WTC11 (cell line): ENCODE measurements around the gene ZNF467.

Experiments
- ELF4 ChIP-seq: sonication (generic); formaldehyde crosslinking; IDR thresholded peaks from 2 replicates; pipeline ENCODE4 v1.8.1; 2022; ENCODE audit warnings: low read depth, mild to moderate bottlenecking, moderate library complexity, missing genetic modification reagents
- NR1H2 ChIP-seq: sonication (generic); formaldehyde crosslinking; IDR thresholded peaks from 2 replicates; pipeline ENCODE4 v1.9.0; 2021; ENCODE audit warnings: mild to moderate bottlenecking, moderate library complexity, missing genetic modification reagents
- OVOL2 ChIP-seq: fragments of 250-450 bp; sonication (Bioruptor Pico); IDR thresholded peaks from 2 replicates; pipeline ENCODE4 v1.9.0; 2021; ENCODE audit warnings: mild to moderate bottlenecking, borderline replicate concordance
- PRRX2 ChIP-seq: fragments of 250-450 bp; sonication (Bioruptor Pico); IDR thresholded peaks from 2 replicates; pipeline ENCODE4 v1.8.0; 2021; ENCODE audit warnings: mild to moderate bottlenecking
- ZBTB21 ChIP-seq: sonication (generic); formaldehyde crosslinking; IDR thresholded peaks from 2 replicates; pipeline ENCODE4 v1.8.1; 2023; ENCODE audit warnings: mild to moderate bottlenecking, missing genetic modification reagents, borderline replicate concordance
- TF ChIP-seq, protein P1 (sequence below): fragments of 200-600 bp; IDR thresholded peaks from 2 replicates; pipeline ENCODE4 v1.8.0; 2022; ENCODE audit warnings: antibody characterized with exemption
- TF ChIP-seq, protein P2 (sequence below): sonication (generic); formaldehyde crosslinking; IDR thresholded peaks from 2 replicates; pipeline ENCODE4 v1.8.0; 2022; ENCODE audit warnings: mild to moderate bottlenecking, missing genetic modification reagents
- TF ChIP-seq, protein P3 (sequence below): sonication (generic); formaldehyde crosslinking; IDR thresholded peaks from 2 replicates; pipeline ENCODE4 v1.8.0; 2022; ENCODE audit warnings: mild to moderate bottlenecking, missing genetic modification reagents
- TF ChIP-seq, protein P4 (sequence below): sonication (generic); formaldehyde crosslinking; IDR thresholded peaks from 2 replicates; pipeline ENCODE4 v1.8.0; 2023; ENCODE audit warnings: missing genetic modification reagents
- TF ChIP-seq, protein P5 (sequence below): sonication (generic); formaldehyde crosslinking; IDR thresholded peaks from 2 replicates; pipeline ENCODE4 v1.8.1; 2023; ENCODE audit warnings: mild to moderate bottlenecking, missing genetic modification reagents, moderate library complexity
- TF ChIP-seq, protein P6 (sequence below): fragments of 250-450 bp; sonication (Bioruptor Pico); IDR thresholded peaks from 2 replicates; pipeline ENCODE4 v1.9.0; 2021; ENCODE audit warnings: mild to moderate bottlenecking, borderline replicate concordance
- TF ChIP-seq, protein P7 (sequence below): sonication (generic); formaldehyde crosslinking; IDR thresholded peaks from 2 replicates; pipeline ENCODE4 v1.8.0; 2022; ENCODE audit warnings: missing genetic modification reagents
- TF ChIP-seq, protein P8 (sequence below): sonication (generic); formaldehyde crosslinking; IDR thresholded peaks from 2 replicates; pipeline ENCODE4 v1.8.1; 2023; ENCODE audit warnings: mild to moderate bottlenecking, missing genetic modification reagents, moderate library complexity

DNA sequence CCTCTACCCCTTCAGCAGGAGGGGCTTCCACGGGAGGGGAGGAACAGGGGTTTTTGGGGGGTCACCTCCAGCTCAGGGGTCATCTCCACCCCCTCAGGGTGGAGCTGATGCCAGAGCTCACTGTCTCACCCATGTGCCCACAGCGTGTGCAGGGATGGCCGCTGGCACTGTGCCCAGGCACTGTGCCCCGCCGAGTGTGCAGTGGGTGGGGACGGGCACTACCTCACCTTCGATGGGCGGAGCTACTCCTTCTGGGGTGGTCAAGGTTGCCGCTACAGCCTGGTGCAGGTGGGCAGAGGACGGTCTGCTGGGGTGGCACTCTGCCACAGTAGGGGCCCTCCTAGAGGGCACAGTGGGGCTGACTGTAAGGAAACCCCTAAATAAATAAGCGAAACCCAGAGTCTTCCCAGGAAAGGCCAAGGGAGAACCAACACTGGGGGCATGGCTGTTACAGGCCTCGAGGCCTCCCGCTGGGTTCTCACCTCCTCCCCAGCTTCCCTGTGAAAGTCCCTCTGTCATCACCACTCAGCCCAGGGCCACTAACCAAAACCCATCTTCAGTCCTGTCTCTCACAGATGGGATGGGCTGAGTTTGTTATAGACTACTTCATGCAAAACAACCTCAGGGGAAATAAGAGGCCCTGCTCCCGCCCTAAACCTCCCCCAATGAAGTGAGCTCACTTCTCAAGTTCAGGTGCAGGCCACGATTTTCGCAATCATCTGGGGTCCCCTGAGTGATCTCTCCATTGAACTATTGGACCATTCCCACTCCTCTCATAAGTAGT, 7.4 kb upstream of the ZNF467 start:
- TF ChIP-seq, protein P1, sequence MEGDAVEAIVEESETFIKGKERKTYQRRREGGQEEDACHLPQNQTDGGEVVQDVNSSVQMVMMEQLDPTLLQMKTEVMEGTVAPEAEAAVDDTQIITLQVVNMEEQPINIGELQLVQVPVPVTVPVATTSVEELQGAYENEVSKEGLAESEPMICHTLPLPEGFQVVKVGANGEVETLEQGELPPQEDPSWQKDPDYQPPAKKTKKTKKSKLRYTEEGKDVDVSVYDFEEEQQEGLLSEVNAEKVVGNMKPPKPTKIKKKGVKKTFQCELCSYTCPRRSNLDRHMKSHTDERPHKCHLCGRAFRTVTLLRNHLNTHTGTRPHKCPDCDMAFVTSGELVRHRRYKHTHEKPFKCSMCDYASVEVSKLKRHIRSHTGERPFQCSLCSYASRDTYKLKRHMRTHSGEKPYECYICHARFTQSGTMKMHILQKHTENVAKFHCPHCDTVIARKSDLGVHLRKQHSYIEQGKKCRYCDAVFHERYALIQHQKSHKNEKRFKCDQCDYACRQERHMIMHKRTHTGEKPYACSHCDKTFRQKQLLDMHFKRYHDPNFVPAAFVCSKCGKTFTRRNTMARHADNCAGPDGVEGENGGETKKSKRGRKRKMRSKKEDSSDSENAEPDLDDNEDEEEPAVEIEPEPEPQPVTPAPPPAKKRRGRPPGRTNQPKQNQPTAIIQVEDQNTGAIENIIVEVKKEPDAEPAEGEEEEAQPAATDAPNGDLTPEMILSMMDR = no peak
- TF ChIP-seq, protein P2, sequence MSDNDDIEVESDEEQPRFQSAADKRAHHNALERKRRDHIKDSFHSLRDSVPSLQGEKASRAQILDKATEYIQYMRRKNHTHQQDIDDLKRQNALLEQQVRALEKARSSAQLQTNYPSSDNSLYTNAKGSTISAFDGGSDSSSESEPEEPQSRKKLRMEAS (CRISPR knock-in tag) = no peak
- no peak for TF ChIP-seq PRRX2
- TF ChIP-seq, protein P3, sequence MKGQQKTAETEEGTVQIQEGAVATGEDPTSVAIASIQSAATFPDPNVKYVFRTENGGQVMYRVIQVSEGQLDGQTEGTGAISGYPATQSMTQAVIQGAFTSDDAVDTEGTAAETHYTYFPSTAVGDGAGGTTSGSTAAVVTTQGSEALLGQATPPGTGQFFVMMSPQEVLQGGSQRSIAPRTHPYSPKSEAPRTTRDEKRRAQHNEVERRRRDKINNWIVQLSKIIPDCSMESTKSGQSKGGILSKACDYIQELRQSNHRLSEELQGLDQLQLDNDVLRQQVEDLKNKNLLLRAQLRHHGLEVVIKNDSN (CRISPR knock-in tag) = no peak
- TF ChIP-seq, protein P4, sequence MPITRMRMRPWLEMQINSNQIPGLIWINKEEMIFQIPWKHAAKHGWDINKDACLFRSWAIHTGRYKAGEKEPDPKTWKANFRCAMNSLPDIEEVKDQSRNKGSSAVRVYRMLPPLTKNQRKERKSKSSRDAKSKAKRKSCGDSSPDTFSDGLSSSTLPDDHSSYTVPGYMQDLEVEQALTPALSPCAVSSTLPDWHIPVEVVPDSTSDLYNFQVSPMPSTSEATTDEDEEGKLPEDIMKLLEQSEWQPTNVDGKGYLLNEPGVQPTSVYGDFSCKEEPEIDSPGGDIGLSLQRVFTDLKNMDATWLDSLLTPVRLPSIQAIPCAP (CRISPR knock-in tag) = no peak
- TF ChIP-seq, protein P5, sequence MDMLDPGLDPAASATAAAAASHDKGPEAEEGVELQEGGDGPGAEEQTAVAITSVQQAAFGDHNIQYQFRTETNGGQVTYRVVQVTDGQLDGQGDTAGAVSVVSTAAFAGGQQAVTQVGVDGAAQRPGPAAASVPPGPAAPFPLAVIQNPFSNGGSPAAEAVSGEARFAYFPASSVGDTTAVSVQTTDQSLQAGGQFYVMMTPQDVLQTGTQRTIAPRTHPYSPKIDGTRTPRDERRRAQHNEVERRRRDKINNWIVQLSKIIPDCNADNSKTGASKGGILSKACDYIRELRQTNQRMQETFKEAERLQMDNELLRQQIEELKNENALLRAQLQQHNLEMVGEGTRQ = no peak
- TF ChIP-seq ELF4 (CRISPR knock-in tag) = no peak
- TF ChIP-seq, protein P6, sequence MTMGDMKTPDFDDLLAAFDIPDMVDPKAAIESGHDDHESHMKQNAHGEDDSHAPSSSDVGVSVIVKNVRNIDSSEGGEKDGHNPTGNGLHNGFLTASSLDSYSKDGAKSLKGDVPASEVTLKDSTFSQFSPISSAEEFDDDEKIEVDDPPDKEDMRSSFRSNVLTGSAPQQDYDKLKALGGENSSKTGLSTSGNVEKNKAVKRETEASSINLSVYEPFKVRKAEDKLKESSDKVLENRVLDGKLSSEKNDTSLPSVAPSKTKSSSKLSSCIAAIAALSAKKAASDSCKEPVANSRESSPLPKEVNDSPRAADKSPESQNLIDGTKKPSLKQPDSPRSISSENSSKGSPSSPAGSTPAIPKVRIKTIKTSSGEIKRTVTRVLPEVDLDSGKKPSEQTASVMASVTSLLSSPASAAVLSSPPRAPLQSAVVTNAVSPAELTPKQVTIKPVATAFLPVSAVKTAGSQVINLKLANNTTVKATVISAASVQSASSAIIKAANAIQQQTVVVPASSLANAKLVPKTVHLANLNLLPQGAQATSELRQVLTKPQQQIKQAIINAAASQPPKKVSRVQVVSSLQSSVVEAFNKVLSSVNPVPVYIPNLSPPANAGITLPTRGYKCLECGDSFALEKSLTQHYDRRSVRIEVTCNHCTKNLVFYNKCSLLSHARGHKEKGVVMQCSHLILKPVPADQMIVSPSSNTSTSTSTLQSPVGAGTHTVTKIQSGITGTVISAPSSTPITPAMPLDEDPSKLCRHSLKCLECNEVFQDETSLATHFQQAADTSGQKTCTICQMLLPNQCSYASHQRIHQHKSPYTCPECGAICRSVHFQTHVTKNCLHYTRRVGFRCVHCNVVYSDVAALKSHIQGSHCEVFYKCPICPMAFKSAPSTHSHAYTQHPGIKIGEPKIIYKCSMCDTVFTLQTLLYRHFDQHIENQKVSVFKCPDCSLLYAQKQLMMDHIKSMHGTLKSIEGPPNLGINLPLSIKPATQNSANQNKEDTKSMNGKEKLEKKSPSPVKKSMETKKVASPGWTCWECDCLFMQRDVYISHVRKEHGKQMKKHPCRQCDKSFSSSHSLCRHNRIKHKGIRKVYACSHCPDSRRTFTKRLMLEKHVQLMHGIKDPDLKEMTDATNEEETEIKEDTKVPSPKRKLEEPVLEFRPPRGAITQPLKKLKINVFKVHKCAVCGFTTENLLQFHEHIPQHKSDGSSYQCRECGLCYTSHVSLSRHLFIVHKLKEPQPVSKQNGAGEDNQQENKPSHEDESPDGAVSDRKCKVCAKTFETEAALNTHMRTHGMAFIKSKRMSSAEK = no peak
- TF ChIP-seq, protein P7, sequence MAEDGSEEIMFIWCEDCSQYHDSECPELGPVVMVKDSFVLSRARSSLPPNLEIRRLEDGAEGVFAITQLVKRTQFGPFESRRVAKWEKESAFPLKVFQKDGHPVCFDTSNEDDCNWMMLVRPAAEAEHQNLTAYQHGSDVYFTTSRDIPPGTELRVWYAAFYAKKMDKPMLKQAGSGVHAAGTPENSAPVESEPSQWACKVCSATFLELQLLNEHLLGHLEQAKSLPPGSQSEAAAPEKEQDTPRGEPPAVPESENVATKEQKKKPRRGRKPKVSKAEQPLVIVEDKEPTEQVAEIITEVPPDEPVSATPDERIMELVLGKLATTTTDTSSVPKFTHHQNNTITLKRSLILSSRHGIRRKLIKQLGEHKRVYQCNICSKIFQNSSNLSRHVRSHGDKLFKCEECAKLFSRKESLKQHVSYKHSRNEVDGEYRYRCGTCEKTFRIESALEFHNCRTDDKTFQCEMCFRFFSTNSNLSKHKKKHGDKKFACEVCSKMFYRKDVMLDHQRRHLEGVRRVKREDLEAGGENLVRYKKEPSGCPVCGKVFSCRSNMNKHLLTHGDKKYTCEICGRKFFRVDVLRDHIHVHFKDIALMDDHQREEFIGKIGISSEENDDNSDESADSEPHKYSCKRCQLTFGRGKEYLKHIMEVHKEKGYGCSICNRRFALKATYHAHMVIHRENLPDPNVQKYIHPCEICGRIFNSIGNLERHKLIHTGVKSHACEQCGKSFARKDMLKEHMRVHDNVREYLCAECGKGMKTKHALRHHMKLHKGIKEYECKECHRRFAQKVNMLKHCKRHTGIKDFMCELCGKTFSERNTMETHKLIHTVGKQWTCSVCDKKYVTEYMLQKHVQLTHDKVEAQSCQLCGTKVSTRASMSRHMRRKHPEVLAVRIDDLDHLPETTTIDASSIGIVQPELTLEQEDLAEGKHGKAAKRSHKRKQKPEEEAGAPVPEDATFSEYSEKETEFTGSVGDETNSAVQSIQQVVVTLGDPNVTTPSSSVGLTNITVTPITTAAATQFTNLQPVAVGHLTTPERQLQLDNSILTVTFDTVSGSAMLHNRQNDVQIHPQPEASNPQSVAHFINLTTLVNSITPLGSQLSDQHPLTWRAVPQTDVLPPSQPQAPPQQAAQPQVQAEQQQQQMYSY (CRISPR knock-in tag) = no peak
- TF ChIP-seq ZBTB21 (CRISPR knock-in tag) = no peak
- TF ChIP-seq, protein P8, sequence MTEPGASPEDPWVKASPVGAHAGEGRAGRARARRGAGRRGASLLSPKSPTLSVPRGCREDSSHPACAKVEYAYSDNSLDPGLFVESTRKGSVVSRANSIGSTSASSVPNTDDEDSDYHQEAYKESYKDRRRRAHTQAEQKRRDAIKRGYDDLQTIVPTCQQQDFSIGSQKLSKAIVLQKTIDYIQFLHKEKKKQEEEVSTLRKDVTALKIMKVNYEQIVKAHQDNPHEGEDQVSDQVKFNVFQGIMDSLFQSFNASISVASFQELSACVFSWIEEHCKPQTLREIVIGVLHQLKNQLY (CRISPR knock-in tag) = no peak
- TF ChIP-seq NR1H2 (CRISPR knock-in tag) = no peak
- TF ChIP-seq OVOL2 = no peak
